ENCODE results near the gene BIN1. TPM values are rescaled to one million over a fixed set of nuclear protein-coding genes. Genes with fewer than 3 reads are reported as not detected.

Gene BIN1
- total RNA-seq, 5 donors from 2014 or later (not counting 1 experiment from before 2014, with no cell fraction given), result 144 to 172 (median 151) TPM

GRCh38 chr2:127098711-127099110, 8.2 kb downstream of the BIN1 start:
- Mint-ChIP-seq H3K9me3 (no peaks in the 10 kb centered on the region), H3K4me1 (peaks cover 0 to 2% (median 0%) of the 10 kb centered on the region in 3 donors), H3K27ac (no peak overlapping the region), H3K36me3 (no peaks in the 10 kb centered on the region), H3K4me3 (no peak overlapping the region), H3K27me3 (peaks cover 0 to 3% of the 10 kb centered on the region in 2 donors)
- ChIA-PET POLR2A (no interaction called here), CTCF (no interaction called here)
- Histone ChIP-seq H3K4me1 (ENCODE audit: control insufficient read depth in 1 of 2, extremely low read depth in 1 of 2, insufficient read depth in 2 of 2, low read length in 2 of 2) (peaks cover 0 to 2% of the 10 kb centered on the region in 2 experiments), H3K4me3 (ENCODE audit: control insufficient read depth in 1 of 2, extremely low read depth in 1 of 2, low read length in 1 of 2) (no peak overlapping the region), H3K9me3 (no peaks in the 10 kb centered on the region), H3K36me3 (ENCODE audit: control insufficient read depth in 2 of 2, extremely low read depth in 1 of 2, insufficient read depth in 1 of 2, low read length in 1 of 2) (no peaks in the 10 kb centered on the region), H3K27me3 (replicated peaks in 1 of 2; ENCODE audit: control insufficient read depth in 2 of 2, extremely low read depth in 1 of 2, insufficient read depth in 2 of 2, low read length in 1 of 2) (peaks cover 0 to 17% of the 10 kb centered on the region in 2 experiments), H3K27ac (ENCODE audit: low read length) (no peak overlapping the region)
- DNase-seq, result no peak
- WGBS (ENCODE audit: insufficient coverage), result 87% methylated on average over 7 of the region's 7 CpGs
- no peak for ATAC-seq (replicated peaks in 1 of 4)

DNA sequence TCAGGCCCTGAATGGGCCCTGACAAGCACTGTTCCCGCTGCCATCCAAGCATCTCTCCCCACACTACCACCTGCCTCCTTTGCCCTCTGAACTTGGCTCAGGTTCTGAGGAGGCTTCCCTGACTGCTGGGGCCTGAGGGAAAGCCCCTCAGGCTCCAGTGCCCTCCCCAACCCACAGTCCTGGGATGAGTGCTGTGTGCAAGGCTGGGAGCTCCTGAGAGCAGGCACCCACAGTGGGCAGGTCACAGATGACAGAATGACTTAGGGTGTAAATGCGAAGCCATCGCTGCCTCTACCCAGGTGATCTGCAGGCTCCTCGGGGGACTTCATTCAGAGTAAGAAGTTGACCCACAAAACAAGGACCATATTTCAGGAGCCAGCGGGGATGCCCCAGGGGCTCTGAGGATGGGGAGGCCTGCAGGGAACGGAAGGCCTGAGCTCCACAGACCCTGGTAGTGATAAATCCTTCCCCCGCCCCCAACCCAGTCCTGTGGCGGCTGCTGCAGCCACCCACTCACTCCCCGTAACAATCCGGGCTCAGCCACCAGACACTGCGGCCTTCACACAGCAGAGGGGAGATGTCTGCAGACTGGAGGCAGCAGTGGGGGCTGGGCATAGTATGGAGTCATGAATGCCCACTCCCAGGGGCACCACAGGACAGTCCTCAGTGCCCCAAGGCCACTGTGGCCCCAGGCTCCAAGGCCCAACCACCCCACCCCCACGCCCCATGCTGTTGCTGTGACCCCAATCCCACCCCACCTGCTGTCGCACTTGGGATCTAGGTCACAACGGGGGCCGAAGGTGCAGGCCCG, 8.9 kb downstream of the BIN1 start:
- no peak overlapping the region for H3K27ac ChIP-seq (ENCODE audit: low read length)
- WGBS (ENCODE audit: insufficient coverage), result 95% methylated on average over 8 of the region's 16 CpGs
- Mint-ChIP-seq H3K4me1 (peaks cover 0 to 9% (median 0%) of the 10 kb centered on the region in 3 donors), H3K27ac (no peak overlapping the region), H3K36me3 (no peaks in the 10 kb centered on the region), H3K27me3 (peaks cover 0 to 3% of the 10 kb centered on the region in 2 donors), H3K9me3 (no peaks in the 10 kb centered on the region), H3K4me3 (no peak overlapping the region)
- H3K4me3 ChIP-seq (ENCODE audit: control insufficient read depth in 1 of 2, extremely low read depth in 1 of 2, low read length in 1 of 2), result no peak overlapping the region
- POLR2A ChIA-PET, result no interaction called here
- H3K36me3 ChIP-seq (ENCODE audit: control insufficient read depth in 2 of 2, extremely low read depth in 1 of 2, insufficient read depth in 1 of 2, low read length in 1 of 2), result no peaks in the 10 kb centered on the region
- no peaks in the 10 kb centered on the region for H3K9me3 ChIP-seq
- DNase-seq, result no peak
- ATAC-seq (replicated peaks in 1 of 4), result no peak
- peaks cover 0 to 17% of the 10 kb centered on the region in 2 experiments for H3K27me3 ChIP-seq (replicated peaks in 1 of 2; ENCODE audit: control insufficient read depth in 2 of 2, extremely low read depth in 1 of 2, insufficient read depth in 2 of 2, low read length in 1 of 2)
- CTCF ChIA-PET, result no interaction called here
- H3K4me1 ChIP-seq (ENCODE audit: control insufficient read depth in 1 of 2, extremely low read depth in 1 of 2, insufficient read depth in 2 of 2, low read length in 2 of 2), result peaks cover 0 to 8% of the 10 kb centered on the region in 2 experiments

DNA sequence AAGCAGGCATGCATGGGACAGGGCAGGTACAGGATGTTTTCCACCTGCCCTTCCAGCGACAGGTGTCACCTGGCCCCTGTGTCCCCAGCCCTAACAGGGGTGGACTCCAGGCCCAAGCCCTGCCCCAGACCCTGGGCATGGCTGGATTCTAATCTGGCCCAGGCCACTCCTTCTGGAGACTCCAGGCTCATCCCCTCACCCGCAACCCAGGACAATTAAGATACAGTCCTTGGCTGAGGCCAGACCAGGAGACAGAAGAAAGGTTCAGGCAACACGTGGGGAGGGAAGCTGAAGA, 9.5 kb downstream of the BIN1 start:
- POLR2A ChIA-PET, result no interaction called here
- no peaks in the 10 kb centered on the region for H3K9me3 Mint-ChIP-seq

GRCh38 chr2:127096718-127097470, 10.1 kb downstream of the BIN1 start:
- ChIA-PET POLR2A (no interaction called here), CTCF (interaction anchor here in 1 of 2 donors (1.0 kb wide), 1 partner anchor 46 kb away, joined by 3 read pairs; no protein-coding TSS in a partner anchor)
- H3K27me3 Mint-ChIP-seq, result peaks cover 0 to 2% of the 10 kb centered on the region in 2 donors
- Histone ChIP-seq H3K4me1 (ENCODE audit: control insufficient read depth in 1 of 2, extremely low read depth in 1 of 2, insufficient read depth in 2 of 2, low read length in 2 of 2) (peaks cover 0 to 11% of the 10 kb centered on the region in 2 experiments), H3K36me3 (ENCODE audit: control insufficient read depth in 2 of 2, extremely low read depth in 1 of 2, insufficient read depth in 1 of 2, low read length in 1 of 2) (no peaks in the 10 kb centered on the region), H3K4me3 (ENCODE audit: control insufficient read depth in 1 of 2, extremely low read depth in 1 of 2, low read length in 1 of 2) (no peak overlapping the region), H3K27me3 (replicated peaks in 1 of 2; ENCODE audit: control insufficient read depth in 2 of 2, extremely low read depth in 1 of 2, insufficient read depth in 2 of 2, low read length in 1 of 2) (peaks cover 0 to 20% of the 10 kb centered on the region in 2 experiments), H3K27ac (ENCODE audit: low read length) (no peak overlapping the region), H3K9me3 (no peaks in the 10 kb centered on the region)
- 83% methylated on average over 15 of the region's 15 CpGs for WGBS (ENCODE audit: insufficient coverage)
- no peaks in the 10 kb centered on the region for H3K9me3 Mint-ChIP-seq
- H3K4me1 Mint-ChIP-seq, result peaks cover 0 to 9% (median 0%) of the 10 kb centered on the region in 3 donors
- H3K27ac Mint-ChIP-seq, result no peak overlapping the region
- H3K36me3 Mint-ChIP-seq, result no peaks in the 10 kb centered on the region
- H3K4me3 Mint-ChIP-seq, result no peak overlapping the region
- DNase-seq, result no peak
- ATAC-seq (replicated peaks in 1 of 4), result no peak

More for the DNA sequence above, 9.5 kb downstream of the BIN1 start:
- no peak for DNase-seq
- no peak overlapping the region for H3K4me3 ChIP-seq (ENCODE audit: control insufficient read depth in 1 of 2, extremely low read depth in 1 of 2, low read length in 1 of 2)
- Mint-ChIP-seq H3K4me1 (peaks cover 0 to 9% (median 0%) of the 10 kb centered on the region in 3 donors), H3K4me3 (no peak overlapping the region), H3K36me3 (no peaks in the 10 kb centered on the region), H3K27me3 (peaks cover 0 to 2% of the 10 kb centered on the region in 2 donors), H3K27ac (no peak overlapping the region)
- 90% methylated on average over 1 of the region's 3 CpGs for WGBS (ENCODE audit: insufficient coverage)
- CTCF ChIA-PET, result no interaction called here
- H3K36me3 ChIP-seq (ENCODE audit: control insufficient read depth in 2 of 2, extremely low read depth in 1 of 2, insufficient read depth in 1 of 2, low read length in 1 of 2), result no peaks in the 10 kb centered on the region
- peaks cover 0 to 11% of the 10 kb centered on the region in 2 experiments for H3K4me1 ChIP-seq (ENCODE audit: control insufficient read depth in 1 of 2, extremely low read depth in 1 of 2, insufficient read depth in 2 of 2, low read length in 2 of 2)
- H3K27me3 ChIP-seq (replicated peaks in 1 of 2; ENCODE audit: control insufficient read depth in 2 of 2, extremely low read depth in 1 of 2, insufficient read depth in 2 of 2, low read length in 1 of 2), result peaks cover 0 to 20% of the 10 kb centered on the region in 2 experiments
- no peaks in the 10 kb centered on the region for H3K9me3 ChIP-seq
- H3K27ac ChIP-seq (ENCODE audit: low read length), result no peak overlapping the region
- no peak for ATAC-seq (replicated peaks in 1 of 4)

DNA sequence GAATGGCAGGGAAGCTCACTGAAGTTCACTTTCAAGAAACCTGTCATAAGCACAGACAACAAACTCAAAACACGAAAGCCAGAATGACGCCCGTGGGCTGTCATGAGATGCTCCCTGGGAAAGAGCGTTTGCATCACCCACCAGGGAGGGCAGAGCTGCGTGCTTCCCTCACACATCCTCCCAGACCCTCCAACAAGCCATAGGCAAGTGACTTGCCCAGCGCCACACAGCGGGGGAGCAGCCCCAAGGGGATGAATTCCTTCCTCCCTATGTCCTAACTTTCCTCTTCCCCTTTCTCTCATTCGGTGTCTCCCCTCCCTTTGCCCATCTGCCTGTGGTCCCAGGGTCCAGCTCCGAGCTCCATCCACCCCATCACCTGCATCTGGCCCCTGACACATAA, 10.7 kb downstream of the BIN1 start:
- ChIA-PET POLR2A (no interaction called here), CTCF (interaction anchor here in 1 of 2 donors (1.0 kb wide), 1 partner anchor 46 kb away, joined by 3 read pairs; no protein-coding TSS in a partner anchor)
- peaks cover 0 to 11% of the 10 kb centered on the region in 2 experiments for H3K4me1 ChIP-seq (ENCODE audit: control insufficient read depth in 1 of 2, extremely low read depth in 1 of 2, insufficient read depth in 2 of 2, low read length in 2 of 2)
- no peaks in the 10 kb centered on the region for H3K9me3 ChIP-seq
- ATAC-seq (replicated peaks in 1 of 4) (no peak), DNase-seq (no peak)
- H3K27me3 ChIP-seq (replicated peaks in 1 of 2; ENCODE audit: control insufficient read depth in 2 of 2, extremely low read depth in 1 of 2, insufficient read depth in 2 of 2, low read length in 1 of 2), result peaks cover 0 to 18% of the 10 kb centered on the region in 2 experiments
- Mint-ChIP-seq H3K4me3 (no peak overlapping the region), H3K27me3 (peaks cover 0 to 2% of the 10 kb centered on the region in 2 donors), H3K36me3 (no peaks in the 10 kb centered on the region), H3K9me3 (no peaks in the 10 kb centered on the region), H3K27ac (no peak overlapping the region), H3K4me1 (peaks cover 0 to 9% (median 0%) of the 10 kb centered on the region in 3 donors)
- H3K36me3 ChIP-seq (ENCODE audit: control insufficient read depth in 2 of 2, extremely low read depth in 1 of 2, insufficient read depth in 1 of 2, low read length in 1 of 2), result no peaks in the 10 kb centered on the region
- no peak overlapping the region for H3K4me3 ChIP-seq (ENCODE audit: control insufficient read depth in 1 of 2, extremely low read depth in 1 of 2, low read length in 1 of 2)
- 70% methylated on average over 9 of the region's 9 CpGs for WGBS (ENCODE audit: insufficient coverage)
- H3K27ac ChIP-seq (ENCODE audit: low read length), result no peak overlapping the region

GRCh38 chr2:127095784-127096183, 11.2 kb downstream of the BIN1 start:
- ATAC-seq (replicated peaks in 1 of 4) (no peak), DNase-seq (no peak)
- ChIA-PET CTCF (interaction anchor here in 1 of 2 donors (0.5 to 0.6 kb wide), 2 partner anchors 60 to 212 kb away, joined by 3 read pairs; no protein-coding TSS in a partner anchor), POLR2A (no interaction called here)
- Histone ChIP-seq H3K36me3 (ENCODE audit: control insufficient read depth in 2 of 2, extremely low read depth in 1 of 2, insufficient read depth in 1 of 2, low read length in 1 of 2) (no peaks in the 10 kb centered on the region), H3K4me1 (ENCODE audit: control insufficient read depth in 1 of 2, extremely low read depth in 1 of 2, insufficient read depth in 2 of 2, low read length in 2 of 2) (peaks cover 0 to 11% of the 10 kb centered on the region in 2 experiments), H3K4me3 (ENCODE audit: control insufficient read depth in 1 of 2, extremely low read depth in 1 of 2, low read length in 1 of 2) (no peak overlapping the region), H3K27ac (ENCODE audit: low read length) (no peak overlapping the region), H3K9me3 (no peaks in the 10 kb centered on the region), H3K27me3 (replicated peaks in 1 of 2; ENCODE audit: control insufficient read depth in 2 of 2, extremely low read depth in 1 of 2, insufficient read depth in 2 of 2, low read length in 1 of 2) (peaks cover 0 to 15% of the 10 kb centered on the region in 2 experiments)
- Mint-ChIP-seq H3K4me3 (no peak overlapping the region), H3K4me1 (peaks cover 0 to 13% (median 0%) of the 10 kb centered on the region in 3 donors), H3K27me3 (peaks cover 0 to 2% of the 10 kb centered on the region in 2 donors), H3K27ac (no peak overlapping the region), H3K9me3 (no peaks in the 10 kb centered on the region), H3K36me3 (no peaks in the 10 kb centered on the region)
- 100% methylated on average over 1 of the region's 8 CpGs for WGBS (ENCODE audit: insufficient coverage)
